Cerebellar nuclear complex (tissue), 1 donor: ENCODE data around the gene PARP3.

ENCODE experiments used
- DNase-seq, 2 experiments: peaks; one replicate each; lab custom pipeline; 2025; lab: John Stamatoyannopoulos, UW

PARP3 gene

DNA sequence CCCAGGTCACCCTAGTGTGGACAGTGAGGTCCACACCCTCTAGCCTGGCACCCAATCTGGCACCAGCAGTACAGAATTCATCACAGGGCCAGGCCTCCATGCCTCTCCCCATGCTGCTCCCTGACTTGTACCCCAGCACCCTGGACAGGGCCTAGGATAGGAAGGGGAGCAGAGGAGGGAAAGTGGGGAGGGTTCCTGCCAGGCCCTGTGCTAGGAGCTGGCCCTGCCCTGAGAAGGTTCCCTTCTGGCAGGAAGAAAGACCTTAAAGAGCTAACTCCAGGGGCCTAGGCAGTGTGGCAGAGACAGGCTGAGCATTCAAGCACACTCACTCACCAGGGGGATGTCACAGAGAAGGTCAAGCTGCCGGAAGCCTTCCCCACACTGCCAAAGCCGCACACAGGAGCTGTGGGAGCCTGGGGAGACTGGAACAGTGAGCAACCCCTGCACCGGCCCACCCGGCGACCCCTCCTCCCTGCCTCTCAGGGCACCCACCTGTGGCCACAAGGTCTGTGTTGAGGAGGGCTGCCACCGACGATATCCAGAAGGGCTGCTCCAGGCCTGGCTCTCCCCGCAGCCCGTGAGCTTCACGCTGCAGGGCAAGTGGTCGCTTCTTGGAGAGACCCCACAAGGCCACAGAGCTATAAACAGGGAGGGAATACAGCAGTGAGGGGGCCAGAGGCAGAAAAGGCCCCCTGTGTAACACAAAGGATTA, 7.9 kb upstream of the PARP3 start:
- DNase-seq, result no peak

- no peak for DNase-seq
These were observed 6.9 kb upstream of the PARP3 start for GRCh38 chr3:51934991-51935885.

GRCh38 chr3:51935886-51936755, 6.0 kb upstream of the PARP3 start:
- no peak for DNase-seq

DNA sequence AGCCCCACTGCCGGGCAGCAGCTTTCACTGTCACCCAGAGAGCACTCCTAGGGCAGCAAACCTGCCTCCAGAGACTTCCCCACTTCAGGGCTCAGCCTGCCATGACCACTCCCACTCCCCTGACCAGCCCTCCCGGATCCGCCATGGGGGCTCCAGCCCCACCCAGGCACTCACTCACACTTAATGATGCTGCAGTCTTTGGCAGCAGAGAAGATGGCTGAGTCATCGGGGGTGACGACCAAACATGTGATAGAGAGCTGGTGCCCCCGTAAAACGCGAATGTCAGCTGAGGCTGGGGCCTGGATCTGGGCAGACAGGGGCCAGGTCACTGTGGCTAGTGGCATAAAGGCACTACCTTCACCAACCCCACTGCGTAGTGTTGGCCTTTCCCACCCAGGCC, 5.1 kb upstream of the PARP3 start:
- no peak for DNase-seq

GRCh38 chr3:51937611-51938450, 4.3 kb upstream of the PARP3 start:
- DNase-seq, result no peak

DNA sequence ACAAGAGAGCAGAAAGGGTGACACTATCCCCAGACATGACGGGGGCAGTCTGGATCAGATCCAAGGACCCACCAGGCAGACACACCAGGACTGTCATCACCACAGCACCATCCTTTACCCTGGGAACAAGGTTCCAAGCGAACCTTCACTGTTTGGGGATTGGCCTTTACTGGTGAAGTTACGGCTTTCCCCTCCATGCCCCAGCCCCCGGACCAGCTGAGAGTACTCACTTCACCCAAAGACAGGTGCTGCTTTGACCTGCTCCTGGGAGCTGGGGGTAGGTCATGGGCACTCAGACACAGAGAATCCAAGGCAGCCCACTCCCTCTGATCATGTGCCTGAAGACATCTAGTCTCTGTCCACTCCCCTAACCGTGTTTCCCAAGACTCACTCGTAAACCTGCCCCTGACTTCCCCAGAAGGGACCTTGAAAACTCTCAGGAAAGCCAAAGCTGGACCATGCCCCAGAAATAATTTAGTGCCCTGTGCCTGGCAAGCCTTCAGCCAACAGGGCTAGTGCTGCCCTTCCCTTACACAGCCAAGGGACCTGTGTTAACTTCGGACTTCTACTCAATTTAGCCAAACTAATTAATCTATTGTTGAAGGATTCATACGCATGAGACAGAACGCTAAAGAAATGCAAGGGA, 3.3 kb upstream of the PARP3 start:
- DNase-seq, result no peak

GRCh38 chr3:51940648-51941462, 1.3 kb upstream of the PARP3 start:
- no peak for DNase-seq

DNA sequence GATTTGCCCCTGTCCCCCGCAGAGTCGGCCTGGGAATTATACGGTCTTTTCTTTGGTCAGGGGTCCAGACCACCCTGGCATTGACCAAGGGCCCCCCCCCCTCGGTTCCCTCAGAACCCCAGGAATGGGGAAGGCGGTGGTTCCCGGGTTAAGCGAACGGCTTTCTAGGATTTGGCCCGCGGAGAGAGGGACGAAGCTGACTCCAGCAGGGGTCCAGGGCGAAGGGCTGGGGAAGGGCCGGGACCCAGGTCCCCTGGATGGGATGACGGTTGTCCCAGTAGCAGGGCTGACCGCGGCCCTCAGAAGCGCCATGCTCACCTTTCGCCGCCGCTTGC, 733 bp upstream of the PARP3 start:
- DNase-seq, result no peak

GRCh38 chr3:51942603-51943450, 664 bp downstream of the PARP3 start:
- no peak for DNase-seq

- DNase-seq, result no peak
These were observed 1.6 kb downstream of the PARP3 start for GRCh38 chr3:51943451-51944391.

DNA sequence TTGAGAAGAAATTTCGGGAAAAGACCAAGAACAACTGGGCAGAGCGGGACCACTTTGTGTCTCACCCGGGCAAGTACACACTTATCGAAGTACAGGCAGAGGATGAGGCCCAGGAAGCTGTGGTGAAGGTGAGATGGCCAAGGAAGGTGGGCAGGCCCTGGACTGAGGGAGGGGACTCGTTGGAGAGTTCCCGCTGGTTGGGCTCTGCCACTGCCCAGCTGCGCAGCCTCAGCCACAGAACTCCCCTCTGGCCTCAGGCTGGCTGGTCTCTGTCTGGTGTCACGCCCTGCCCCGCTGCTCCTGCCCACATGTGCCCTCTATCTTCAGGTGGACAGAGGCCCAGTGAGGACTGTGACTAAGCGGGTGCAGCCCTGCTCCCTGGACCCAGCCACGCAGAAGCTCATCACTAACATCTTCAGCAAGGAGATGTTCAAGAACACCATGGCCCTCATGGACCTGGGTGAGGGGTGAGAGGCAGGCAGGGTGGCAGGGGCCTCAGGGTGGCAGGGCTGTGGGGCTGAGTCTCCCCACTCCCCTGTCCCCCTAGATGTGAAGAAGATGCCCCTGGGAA, 2.4 kb downstream of the PARP3 start:
- no peak for DNase-seq

GRCh38 chr3:51945031-51945840, 3.1 kb downstream of the PARP3 start:
- DNase-seq, result no peak

- no peak for DNase-seq
These were observed 4.0 kb downstream of the PARP3 start for GRCh38 chr3:51945926-51946705.

DNA sequence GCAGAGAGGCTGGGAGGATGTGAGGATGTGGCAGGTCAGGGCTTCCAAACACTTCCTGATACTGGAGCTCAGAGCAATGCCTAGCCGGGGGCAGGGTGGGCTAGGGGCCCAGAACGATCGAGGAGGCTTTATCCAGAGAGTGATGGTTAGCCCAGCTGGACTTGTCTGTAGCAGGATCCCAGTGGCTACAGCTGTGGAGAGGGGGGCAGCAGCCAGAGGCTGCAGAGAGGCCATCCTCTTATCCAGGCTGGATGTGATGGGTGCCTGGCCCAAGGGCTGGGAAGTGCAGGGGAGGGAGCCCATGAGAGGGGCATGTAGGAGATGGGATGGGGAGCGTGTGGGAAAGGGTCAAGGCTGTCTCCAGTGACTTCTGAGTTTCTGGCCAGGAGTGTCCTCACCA, 4.6 kb downstream of the PARP3 start:
- DNase-seq, result no peak

GRCh38 chr3:51947215-51947900, 5.2 kb downstream of the PARP3 start:
- DNase-seq, result no peak
